ENCODE measurements around the gene PIAS1.

PIAS1 gene

DNA sequence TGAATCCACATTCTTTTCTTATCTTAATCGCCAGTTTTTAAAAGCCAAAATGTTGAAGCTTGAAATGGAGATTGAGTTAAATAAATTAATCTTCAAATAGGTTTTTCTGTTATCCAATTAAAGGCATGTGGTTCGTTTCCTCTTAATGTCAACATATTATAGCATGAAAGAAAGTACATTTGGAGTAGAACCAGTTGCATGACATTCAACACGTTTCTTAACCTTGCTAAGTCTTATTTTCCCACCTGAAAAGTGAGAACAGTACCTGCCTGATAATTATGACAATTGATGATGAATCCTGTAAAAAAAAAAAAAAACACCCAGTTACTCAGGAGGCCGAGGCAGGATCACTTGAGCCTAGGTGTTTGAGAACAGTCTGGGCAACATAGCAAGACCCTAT, 29.3 kb downstream of the PIAS1 start:
- peaks cover 27% of the 10 kb centered on the region for H3K4me1 ChIP-seq (ENCODE audit: control insufficient read depth, insufficient read depth, low read length)
- no peaks in the 10 kb centered on the region for H3K9me3 ChIP-seq (ENCODE audit: control insufficient read depth, insufficient read depth, low read depth, low read length)
- 0 out of 2 replicates have a peak, but pooled peaks have one; percentile 19 for TF ChIP-seq SP7 (tag by site-specific recombination; IDR thresholded peaks at IDR 0.05)
- peak; percentile 84 for TF ChIP-seq SCRT2 (tag by site-specific recombination; IDR thresholded peaks at IDR 0.05)
- TF ChIP-seq KLF10 (tag by site-specific recombination; IDR thresholded peaks at IDR 0.05), result no peak
- no peak for TF ChIP-seq ZBTB21 (tag by site-specific recombination; IDR thresholded peaks at IDR 0.05)
- TF ChIP-seq, protein P1, sequence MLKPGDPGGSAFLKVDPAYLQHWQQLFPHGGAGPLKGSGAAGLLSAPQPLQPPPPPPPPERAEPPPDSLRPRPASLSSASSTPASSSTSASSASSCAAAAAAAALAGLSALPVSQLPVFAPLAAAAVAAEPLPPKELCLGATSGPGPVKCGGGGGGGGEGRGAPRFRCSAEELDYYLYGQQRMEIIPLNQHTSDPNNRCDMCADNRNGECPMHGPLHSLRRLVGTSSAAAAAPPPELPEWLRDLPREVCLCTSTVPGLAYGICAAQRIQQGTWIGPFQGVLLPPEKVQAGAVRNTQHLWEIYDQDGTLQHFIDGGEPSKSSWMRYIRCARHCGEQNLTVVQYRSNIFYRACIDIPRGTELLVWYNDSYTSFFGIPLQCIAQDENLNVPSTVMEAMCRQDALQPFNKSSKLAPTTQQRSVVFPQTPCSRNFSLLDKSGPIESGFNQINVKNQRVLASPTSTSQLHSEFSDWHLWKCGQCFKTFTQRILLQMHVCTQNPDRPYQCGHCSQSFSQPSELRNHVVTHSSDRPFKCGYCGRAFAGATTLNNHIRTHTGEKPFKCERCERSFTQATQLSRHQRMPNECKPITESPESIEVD (tag by site-specific recombination; IDR thresholded peaks at IDR 0.05), result peak; percentile 46; the same call in 1 of the 2 replicates
- TF ChIP-seq SCRT1 (tag by site-specific recombination; IDR thresholded peaks at IDR 0.05; ENCODE audit: borderline replicate concordance), result peak; percentile 87
- peaks cover 8 to 9% of the 10 kb centered on the region in 2 experiments for H3K36me3 ChIP-seq (ENCODE audit: control insufficient read depth in 2 of 2, insufficient read depth in 1 of 2, low read length in 2 of 2)
- ChIA-PET CTCF (no interaction called here), POLR2A (no interaction called here)
- H3K4me3 ChIP-seq (ENCODE audit: low read depth, low read length), result no peak overlapping the region
- no peak overlapping the region for H3K27ac ChIP-seq (ENCODE audit: extremely low read depth, low read depth, low read length)

DNA sequence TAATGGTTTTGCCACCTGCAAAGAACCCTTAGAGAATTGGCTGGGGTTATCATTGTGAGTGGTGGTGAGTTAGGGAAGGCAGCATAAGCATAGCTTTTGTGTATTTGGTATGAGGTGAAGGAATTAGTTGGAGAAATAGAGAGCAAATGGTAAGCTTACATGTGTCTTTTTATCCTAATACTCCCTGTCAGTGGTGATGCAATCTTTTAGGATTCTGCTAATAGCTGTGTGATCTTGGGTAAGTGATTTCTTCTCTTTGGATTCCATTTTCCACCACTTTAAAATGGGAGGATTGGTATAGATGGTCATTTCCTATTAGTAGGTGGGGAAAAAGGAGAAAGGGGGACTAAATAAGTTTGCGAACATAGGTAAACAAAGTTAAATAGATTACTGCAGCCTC, 30.9 kb downstream of the PIAS1 start:
- Histone ChIP-seq H3K9me3 (ENCODE audit: control insufficient read depth, insufficient read depth, low read depth, low read length) (no peaks in the 10 kb centered on the region), H3K4me1 (ENCODE audit: control insufficient read depth, insufficient read depth, low read length) (peaks cover 25% of the 10 kb centered on the region), H3K36me3 (ENCODE audit: control insufficient read depth in 2 of 2, insufficient read depth in 1 of 2, low read length in 2 of 2) (peaks cover 9 to 14% of the 10 kb centered on the region in 2 experiments), H3K4me3 (ENCODE audit: low read depth, low read length) (no peak overlapping the region), H3K27ac (ENCODE audit: extremely low read depth, low read depth, low read length) (no peak overlapping the region)
- ChIA-PET CTCF (interaction anchor here (0.6 to 1.2 kb wide), 4 partner anchors 8 to 1311 kb away, joined by 3 read pairs; no protein-coding TSS in a partner anchor), POLR2A (interaction anchor here (1.0 kb wide), 1 partner anchor 31 kb away, joined by 6 read pairs; the partner anchor contains the start of gene PIAS1)
- TF ChIP-seq PRDM1 (tag by site-specific recombination; IDR thresholded peaks at IDR 0.05), result 0 out of 2 replicates have a peak, but pooled peaks have one; percentile 59
- TF ChIP-seq, protein P1 (tag by site-specific recombination; IDR thresholded peaks at IDR 0.05), result 0 out of 2 replicates have a peak, but pooled peaks have one; percentile 4
- 0 out of 2 replicates have a peak, but pooled peaks have one; percentile 21 for TF ChIP-seq ZNF24 (tag by site-specific recombination; IDR thresholded peaks at IDR 0.05)
- no peak for TF ChIP-seq ZNF221 (tag by site-specific recombination; IDR thresholded peaks at IDR 0.05; ENCODE audit: borderline replicate concordance)
- no peak for TF ChIP-seq ZXDB (tag by site-specific recombination; IDR thresholded peaks at IDR 0.05)
- TF ChIP-seq, protein P2, sequence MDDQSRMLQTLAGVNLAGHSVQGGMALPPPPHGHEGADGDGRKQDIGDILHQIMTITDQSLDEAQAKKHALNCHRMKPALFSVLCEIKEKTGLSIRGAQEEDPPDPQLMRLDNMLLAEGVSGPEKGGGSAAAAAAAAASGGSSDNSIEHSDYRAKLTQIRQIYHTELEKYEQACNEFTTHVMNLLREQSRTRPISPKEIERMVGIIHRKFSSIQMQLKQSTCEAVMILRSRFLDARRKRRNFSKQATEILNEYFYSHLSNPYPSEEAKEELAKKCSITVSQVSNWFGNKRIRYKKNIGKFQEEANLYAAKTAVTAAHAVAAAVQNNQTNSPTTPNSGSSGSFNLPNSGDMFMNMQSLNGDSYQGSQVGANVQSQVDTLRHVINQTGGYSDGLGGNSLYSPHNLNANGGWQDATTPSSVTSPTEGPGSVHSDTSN (CRISPR knock-in tag; IDR thresholded peaks at IDR 0.05), result no peak
- TF ChIP-seq ZNF391 (tag by site-specific recombination; IDR thresholded peaks at IDR 0.05; ENCODE audit: borderline replicate concordance, low read depth), result no peak
- 0 out of 2 replicates have a peak, but pooled peaks have one; percentile 15 for TF ChIP-seq ZFP69B (tag by site-specific recombination; IDR thresholded peaks at IDR 0.05)

DNA sequence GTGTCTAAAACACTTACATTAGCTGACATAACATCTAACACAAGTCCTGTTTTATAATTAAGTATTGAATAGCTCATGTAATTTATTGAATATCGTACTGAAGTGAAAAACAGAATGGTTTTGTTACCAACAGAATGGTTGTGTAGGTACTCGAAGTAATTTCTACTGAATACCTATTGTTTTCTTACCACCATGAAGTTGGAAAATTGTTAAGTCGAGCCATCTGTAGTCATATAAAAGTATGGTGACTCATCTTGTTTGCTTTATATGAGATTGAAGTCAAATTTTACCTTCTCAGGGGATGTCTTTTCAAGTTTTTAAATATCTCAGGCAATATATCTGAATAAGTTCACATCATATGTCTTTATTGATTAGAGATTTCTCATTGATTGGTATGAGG, 37.6 kb downstream of the PIAS1 start:
- no peak overlapping the region for H3K4me3 ChIP-seq (ENCODE audit: low read depth, low read length)
- POLR2A ChIA-PET, result no interaction called here
- CTCF ChIA-PET, result no interaction called here
- peaks cover 8 to 28% of the 10 kb centered on the region in 2 experiments for H3K36me3 ChIP-seq (ENCODE audit: control insufficient read depth in 2 of 2, insufficient read depth in 1 of 2, low read length in 2 of 2)
- H3K9me3 ChIP-seq (ENCODE audit: control insufficient read depth, insufficient read depth, low read depth, low read length), result no peaks in the 10 kb centered on the region
- peak; percentile 61 for TF ChIP-seq ZBTB17 (tag by site-specific recombination; IDR thresholded peaks at IDR 0.05)
- TF ChIP-seq, protein P3, sequence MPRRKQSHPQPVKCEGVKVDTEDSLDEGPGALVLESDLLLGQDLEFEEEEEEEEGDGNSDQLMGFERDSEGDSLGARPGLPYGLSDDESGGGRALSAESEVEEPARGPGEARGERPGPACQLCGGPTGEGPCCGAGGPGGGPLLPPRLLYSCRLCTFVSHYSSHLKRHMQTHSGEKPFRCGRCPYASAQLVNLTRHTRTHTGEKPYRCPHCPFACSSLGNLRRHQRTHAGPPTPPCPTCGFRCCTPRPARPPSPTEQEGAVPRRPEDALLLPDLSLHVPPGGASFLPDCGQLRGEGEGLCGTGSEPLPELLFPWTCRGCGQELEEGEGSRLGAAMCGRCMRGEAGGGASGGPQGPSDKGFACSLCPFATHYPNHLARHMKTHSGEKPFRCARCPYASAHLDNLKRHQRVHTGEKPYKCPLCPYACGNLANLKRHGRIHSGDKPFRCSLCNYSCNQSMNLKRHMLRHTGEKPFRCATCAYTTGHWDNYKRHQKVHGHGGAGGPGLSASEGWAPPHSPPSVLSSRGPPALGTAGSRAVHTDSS (tag by site-specific recombination; IDR thresholded peaks at IDR 0.05), result no peak
- TF ChIP-seq, protein P4, sequence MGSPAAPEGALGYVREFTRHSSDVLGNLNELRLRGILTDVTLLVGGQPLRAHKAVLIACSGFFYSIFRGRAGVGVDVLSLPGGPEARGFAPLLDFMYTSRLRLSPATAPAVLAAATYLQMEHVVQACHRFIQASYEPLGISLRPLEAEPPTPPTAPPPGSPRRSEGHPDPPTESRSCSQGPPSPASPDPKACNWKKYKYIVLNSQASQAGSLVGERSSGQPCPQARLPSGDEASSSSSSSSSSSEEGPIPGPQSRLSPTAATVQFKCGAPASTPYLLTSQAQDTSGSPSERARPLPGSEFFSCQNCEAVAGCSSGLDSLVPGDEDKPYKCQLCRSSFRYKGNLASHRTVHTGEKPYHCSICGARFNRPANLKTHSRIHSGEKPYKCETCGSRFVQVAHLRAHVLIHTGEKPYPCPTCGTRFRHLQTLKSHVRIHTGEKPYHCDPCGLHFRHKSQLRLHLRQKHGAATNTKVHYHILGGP (tag by site-specific recombination; IDR thresholded peaks at IDR 0.05), result no peak
- TF ChIP-seq, protein P1 (tag by site-specific recombination; IDR thresholded peaks at IDR 0.05), result peak; percentile 69
- TF ChIP-seq ZNF404 (tag by site-specific recombination; IDR thresholded peaks at IDR 0.05), result no peak
- H3K27ac ChIP-seq (ENCODE audit: extremely low read depth, low read depth, low read length), result no peak overlapping the region
- H3K4me1 ChIP-seq (ENCODE audit: control insufficient read depth, insufficient read depth, low read length), result no peaks in the 10 kb centered on the region; the same call in 1 of the 2 replicates

Measured in HEK293 (cell line).